ENCODE results near the gene MAML2.
"Not testable (repeated sequence)": the region's sequence is repeated elsewhere in the genome, so short reads cannot be mapped to it uniquely, and the experiment has no call there.

MAML2 gene

DNA sequence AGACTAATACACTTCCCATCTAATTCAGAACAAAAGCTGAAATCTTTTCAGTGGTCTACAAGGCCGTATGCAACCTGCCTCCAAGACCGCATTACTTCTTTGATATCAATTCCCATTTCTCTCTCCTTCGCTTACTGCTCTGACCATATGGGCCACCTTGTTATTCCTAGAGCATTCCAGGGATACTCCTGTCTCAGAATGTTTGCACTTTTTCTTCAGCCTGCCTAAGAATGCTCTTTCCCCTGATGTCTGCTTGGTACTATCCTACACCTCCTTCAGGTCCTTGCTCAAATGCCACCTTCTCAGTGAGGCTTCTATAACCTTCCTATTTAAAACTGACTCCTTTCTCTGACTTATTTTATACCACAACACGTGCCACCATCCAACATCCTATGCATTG lies 71.2 kb downstream of the MAML2 start:
- H3K27me3 ChIP-seq (ENCODE audit: low read depth) = no peaks in the 10 kb centered on the region
- DNase-seq (ENCODE audit: low spot score in 2 of 2) = no peak
- no peaks in the 10 kb centered on the region for H3K9me3 ChIP-seq
- peaks cover 23% of the 10 kb centered on the region for H3K4me1 ChIP-seq
- H3K4me3 ChIP-seq = no peak overlapping the region
- H3K36me3 ChIP-seq (replicated peaks) = no peaks in the 10 kb centered on the region
- in situ Hi-C loops (cut with MboI; ENCODE audit: low sequenced_read_pairs) = no loop called here

DNA sequence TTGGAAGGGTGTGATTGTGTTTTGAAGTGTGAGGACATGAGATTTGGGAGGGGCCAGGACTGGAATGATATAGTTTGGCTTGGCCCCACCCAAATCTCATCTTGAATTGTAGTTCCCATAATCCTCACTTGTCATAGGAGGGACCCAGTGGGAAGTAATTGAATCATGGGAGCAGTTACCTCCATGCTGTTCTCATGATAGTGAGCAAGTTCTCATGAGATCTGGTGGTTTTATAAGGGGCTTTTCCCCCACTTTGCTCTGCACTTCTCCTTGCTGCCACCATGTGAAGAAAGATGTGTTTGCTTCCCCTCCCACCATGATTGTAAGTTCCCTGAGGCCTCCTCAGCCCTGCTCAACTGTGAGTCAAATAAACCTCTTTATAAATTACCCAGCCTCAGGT lies 71.6 kb downstream of the MAML2 start:
- peaks cover 25% of the 10 kb centered on the region for H3K4me1 ChIP-seq
- H3K4me3 ChIP-seq; DNase-seq (ENCODE audit: low spot score in 2 of 2); in situ Hi-C loops (cut with MboI; ENCODE audit: low sequenced_read_pairs); H3K36me3 ChIP-seq (replicated peaks); H3K27me3 ChIP-seq (ENCODE audit: low read depth); H3K9me3 ChIP-seq: not testable (repeated sequence)

DNA sequence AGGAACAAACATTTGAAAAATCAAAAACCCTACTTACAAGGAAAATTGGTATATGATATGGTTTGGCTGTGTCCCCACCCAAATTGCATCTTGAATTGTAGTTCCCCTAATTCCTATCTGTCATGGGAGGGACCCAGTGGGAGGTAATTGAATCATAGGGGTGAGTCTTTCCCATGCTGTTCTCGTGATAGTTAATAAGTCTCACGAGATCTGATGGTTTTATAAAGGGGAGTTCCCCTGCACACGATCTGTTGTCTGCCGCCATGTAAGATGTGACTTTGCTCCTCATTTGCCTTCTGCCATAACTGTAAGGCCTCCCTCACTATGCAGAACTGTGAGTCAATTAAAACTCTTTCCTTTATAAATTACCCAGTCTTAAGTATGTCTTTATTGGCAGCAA lies 74.5 kb downstream of the MAML2 start:
- H3K36me3 ChIP-seq (replicated peaks); in situ Hi-C loops (cut with MboI; ENCODE audit: low sequenced_read_pairs): not testable (repeated sequence)

DNA sequence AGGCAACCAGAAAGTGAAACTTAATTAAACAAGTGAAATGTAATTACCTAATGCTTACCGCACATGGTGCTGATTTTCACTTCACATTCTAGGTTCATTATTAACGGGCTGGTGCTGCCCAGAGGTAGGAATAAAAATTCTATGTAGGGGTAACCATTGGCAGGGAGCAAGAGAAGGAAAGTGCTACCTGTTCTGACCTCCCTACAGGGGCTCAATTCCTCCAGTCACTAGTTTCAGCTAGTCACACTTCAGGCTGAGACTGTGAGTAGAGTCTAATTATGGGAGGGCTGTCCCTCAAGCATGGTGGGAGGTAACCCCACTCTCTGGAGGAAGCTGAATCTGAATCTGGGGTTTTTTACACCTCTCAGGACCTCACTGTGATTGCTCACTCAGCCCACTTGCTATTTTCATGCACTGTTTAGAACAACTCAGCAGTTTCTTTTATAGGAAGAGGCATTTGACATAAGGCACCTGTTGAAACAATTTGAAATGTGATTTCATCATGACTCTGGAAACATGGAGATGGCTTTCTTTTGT lies 75.4 kb downstream of the MAML2 start:
- in situ Hi-C loops (cut with MboI; ENCODE audit: low sequenced_read_pairs) = no loop called here
- Histone ChIP-seq H3K9me3 (no peaks in the 10 kb centered on the region), H3K4me1 (peaks cover 14% of the 10 kb centered on the region), H3K27me3 (ENCODE audit: low read depth) (no peaks in the 10 kb centered on the region), H3K4me3 (no peak overlapping the region), H3K36me3 (replicated peaks) (no peaks in the 10 kb centered on the region)
- no peak for DNase-seq (ENCODE audit: low spot score in 2 of 2)

More for the DNA sequence above, 74.5 kb downstream of the MAML2 start:
- not testable (repeated sequence) for DNase-seq (ENCODE audit: low spot score in 2 of 2); H3K27me3 ChIP-seq (ENCODE audit: low read depth); H3K9me3 ChIP-seq; H3K4me3 ChIP-seq
- peaks cover 23% of the 10 kb centered on the region for H3K4me1 ChIP-seq

DNA sequence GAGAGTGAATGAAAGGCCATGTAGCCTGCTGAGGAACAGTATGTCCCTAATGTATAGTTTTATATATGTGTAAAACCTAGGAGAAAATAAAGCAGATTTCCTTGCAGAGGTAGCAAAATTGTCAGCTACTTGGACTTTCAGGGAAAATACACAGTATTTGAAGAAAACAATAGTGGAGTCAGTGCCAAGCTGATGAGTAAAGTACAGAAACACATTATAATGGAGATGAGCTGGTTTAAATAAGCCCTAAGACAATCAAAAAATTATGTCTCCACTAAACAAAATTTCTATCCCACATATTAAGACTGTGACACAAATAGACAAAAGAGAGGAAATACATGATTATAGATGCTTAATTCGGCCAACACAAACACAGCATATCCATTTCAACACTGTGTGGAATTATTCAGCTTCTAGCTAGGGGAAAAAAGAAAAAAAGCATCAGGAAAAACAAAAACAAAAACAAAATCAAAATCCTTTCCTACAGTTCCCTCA lies 75.9 kb downstream of the MAML2 start:
- no peak for DNase-seq (ENCODE audit: low spot score in 2 of 2)
- Histone ChIP-seq H3K36me3 (replicated peaks) (no peaks in the 10 kb centered on the region), H3K4me3 (no peak overlapping the region), H3K4me1 (peaks cover 9% of the 10 kb centered on the region), H3K9me3 (no peaks in the 10 kb centered on the region), H3K27me3 (ENCODE audit: low read depth) (no peaks in the 10 kb centered on the region)
- in situ Hi-C loops (cut with MboI; ENCODE audit: low sequenced_read_pairs) = no loop called here

DNA sequence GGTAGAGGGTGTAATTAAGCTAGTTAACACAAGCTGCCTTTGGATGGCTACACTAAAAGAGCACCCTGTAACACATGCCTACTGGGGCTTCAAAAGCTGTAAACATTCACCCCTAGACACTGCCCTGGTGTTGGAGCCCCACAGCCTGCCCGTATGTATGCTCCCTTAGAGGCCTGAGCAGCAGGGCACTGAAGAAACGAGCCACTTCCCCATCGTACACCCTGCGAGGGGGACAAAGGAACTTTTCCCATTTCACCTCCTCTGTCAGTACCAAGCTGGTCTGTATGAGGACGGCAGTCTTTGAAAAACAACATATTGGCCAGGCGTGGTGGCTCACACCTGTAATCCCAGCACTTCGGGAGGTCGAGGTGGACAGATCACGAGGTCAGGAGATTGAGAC lies 77.0 kb downstream of the MAML2 start:
- H3K4me1 ChIP-seq = peaks cover 9% of the 10 kb centered on the region

DNA sequence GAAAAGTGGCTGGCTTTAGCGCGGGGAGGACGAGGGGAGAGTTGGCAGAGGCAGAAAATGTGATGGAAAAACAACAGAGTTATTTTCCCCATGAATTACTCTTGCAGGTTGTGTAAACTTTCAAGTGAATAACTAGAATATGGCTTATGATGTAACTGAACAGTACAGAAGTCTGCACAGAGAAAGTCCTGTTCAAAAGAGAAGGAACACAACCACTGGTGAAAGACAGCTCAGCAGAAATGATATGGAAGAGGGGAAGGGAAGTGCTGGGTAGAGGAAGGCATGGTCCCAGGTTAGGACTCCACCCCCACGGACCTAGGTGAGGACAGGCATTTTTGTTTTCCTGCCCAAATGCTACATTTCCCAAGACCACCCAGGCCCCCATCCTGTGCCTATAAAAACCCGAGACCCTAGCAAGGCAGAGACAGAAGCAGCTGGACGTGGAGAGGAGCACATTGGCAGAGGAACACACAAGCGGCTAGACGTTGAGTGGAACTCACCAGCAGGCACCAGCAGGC lies 77.7 kb downstream of the MAML2 start:
- Histone ChIP-seq H3K4me3 (no peak overlapping the region), H3K36me3 (replicated peaks) (no peaks in the 10 kb centered on the region), H3K4me1 (peaks cover 9% of the 10 kb centered on the region), H3K9me3 (no peaks in the 10 kb centered on the region), H3K27me3 (ENCODE audit: low read depth) (no peaks in the 10 kb centered on the region)
- no peak for DNase-seq (ENCODE audit: low spot score in 2 of 2)
- in situ Hi-C loops (cut with MboI; ENCODE audit: low sequenced_read_pairs) = no loop called here

More for the DNA sequence above, 77.0 kb downstream of the MAML2 start:
- H3K27me3 ChIP-seq (ENCODE audit: low read depth) = no peaks in the 10 kb centered on the region
- H3K4me3 ChIP-seq = no peak overlapping the region
- no peak for DNase-seq (ENCODE audit: low spot score in 2 of 2)
- H3K36me3 ChIP-seq (replicated peaks) = no peaks in the 10 kb centered on the region
- no peaks in the 10 kb centered on the region for H3K9me3 ChIP-seq
- in situ Hi-C loops (cut with MboI; ENCODE audit: low sequenced_read_pairs) = no loop called here

DNA sequence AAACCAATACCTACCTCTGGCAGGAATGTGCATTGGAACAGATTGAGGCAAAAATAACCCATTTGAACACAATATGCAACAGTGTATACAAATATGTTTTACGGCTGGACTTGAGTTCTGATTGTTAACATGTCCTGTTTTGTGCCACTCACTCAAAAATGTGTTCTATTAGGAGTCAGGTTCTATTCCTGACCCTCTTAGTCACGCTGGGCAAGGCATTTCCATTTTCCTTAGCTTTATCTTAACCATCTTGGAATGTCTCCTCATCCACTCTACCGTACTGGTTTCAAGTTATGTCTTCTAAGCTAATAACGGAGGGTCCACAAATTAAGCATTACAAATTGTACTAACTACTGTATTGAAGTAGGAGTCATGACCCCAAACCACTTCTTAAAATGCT lies 78.6 kb downstream of the MAML2 start:
- no peaks in the 10 kb centered on the region for H3K36me3 ChIP-seq (replicated peaks)
- no peak overlapping the region for H3K4me3 ChIP-seq
- no peaks in the 10 kb centered on the region for H3K9me3 ChIP-seq
- H3K27me3 ChIP-seq (ENCODE audit: low read depth) = no peaks in the 10 kb centered on the region
- no peak for DNase-seq (ENCODE audit: low spot score in 2 of 2)
- H3K4me1 ChIP-seq = peaks cover 9% of the 10 kb centered on the region
- in situ Hi-C loops (cut with MboI; ENCODE audit: low sequenced_read_pairs) = no loop called here

DNA sequence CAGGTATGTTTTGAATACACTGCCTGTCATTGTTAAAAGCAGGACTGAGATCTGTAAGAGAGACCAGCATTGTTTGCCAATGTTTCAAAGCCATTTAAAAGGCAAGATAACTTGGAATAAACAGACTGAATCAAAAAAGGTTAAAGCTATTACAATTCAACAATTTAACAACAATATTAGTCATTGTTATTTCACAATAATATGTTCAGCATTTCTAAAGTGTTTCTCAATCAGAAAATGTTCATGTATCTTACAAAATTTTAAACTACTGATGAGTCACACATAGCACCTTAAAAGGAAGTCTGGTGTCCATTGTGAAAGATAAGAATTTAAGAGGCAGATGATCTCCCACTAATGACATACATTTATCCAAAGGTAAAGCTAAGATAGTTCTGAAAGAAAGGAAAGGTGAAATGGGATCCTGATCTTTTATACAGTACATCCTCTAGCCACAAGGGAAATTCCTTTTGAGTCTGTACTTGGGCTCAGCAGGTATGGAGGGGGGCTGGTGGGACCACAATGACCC lies 79.7 kb downstream of the MAML2 start:
- H3K27me3 ChIP-seq (ENCODE audit: low read depth) = no peaks in the 10 kb centered on the region
- in situ Hi-C loops (cut with MboI; ENCODE audit: low sequenced_read_pairs) = no loop called here
- H3K9me3 ChIP-seq = no peaks in the 10 kb centered on the region
- H3K4me3 ChIP-seq = no peak overlapping the region
- DNase-seq (ENCODE audit: low spot score in 2 of 2) = no peak
- H3K36me3 ChIP-seq (replicated peaks) = no peaks in the 10 kb centered on the region
- peaks cover 9% of the 10 kb centered on the region for H3K4me1 ChIP-seq

DNA sequence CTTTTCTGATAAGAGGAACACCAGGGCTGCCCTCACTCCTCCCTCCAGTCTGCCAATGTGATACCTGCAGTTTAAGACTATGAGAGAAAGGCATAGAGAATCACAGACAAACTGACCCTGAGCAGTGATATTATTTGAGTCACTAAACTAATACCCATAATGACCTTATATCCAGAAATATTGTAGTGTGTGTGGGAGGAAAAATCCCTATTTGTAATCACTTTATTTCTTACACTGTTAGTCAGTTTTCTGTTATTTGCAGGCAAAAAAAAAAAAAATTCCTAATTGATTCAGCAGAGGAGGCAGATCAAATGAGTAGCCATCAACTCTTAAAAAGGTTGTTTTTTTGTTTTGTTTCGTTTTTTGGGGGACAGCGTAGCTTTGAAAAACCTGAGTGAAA lies 82.5 kb downstream of the MAML2 start:
- no peak overlapping the region for H3K4me3 ChIP-seq
- H3K36me3 ChIP-seq (replicated peaks) = no peaks in the 10 kb centered on the region
- H3K9me3 ChIP-seq = no peaks in the 10 kb centered on the region
- H3K27me3 ChIP-seq (ENCODE audit: low read depth) = no peaks in the 10 kb centered on the region
- in situ Hi-C loops (cut with MboI; ENCODE audit: low sequenced_read_pairs) = no loop called here
- DNase-seq (ENCODE audit: low spot score in 2 of 2) = no peak
- peaks cover 8% of the 10 kb centered on the region for H3K4me1 ChIP-seq

DNA sequence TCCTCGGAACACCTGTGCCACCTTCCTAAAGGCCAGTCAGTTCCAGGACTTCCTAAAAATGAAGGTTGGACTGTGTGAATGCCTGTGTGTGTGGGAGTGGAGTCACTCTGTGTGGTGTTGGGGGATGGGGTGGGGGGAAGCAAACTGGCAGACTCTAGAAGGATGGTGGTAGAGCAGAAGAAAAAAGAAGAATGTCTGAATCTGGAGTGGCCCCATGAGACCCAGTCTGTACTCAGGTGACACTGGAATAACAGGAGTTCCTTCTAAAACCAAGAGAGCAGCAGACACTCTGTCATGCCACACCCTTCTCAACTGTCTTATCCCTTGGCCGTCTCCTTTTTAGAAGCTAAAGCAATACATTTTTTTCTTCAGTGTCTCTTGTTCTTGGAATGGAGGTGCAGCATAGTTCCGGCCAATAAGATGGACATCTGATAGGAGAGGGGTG lies 82.9 kb downstream of the MAML2 start:
- H3K4me1 ChIP-seq = peaks cover 10% of the 10 kb centered on the region
- H3K4me3 ChIP-seq = no peak overlapping the region
- DNase-seq (ENCODE audit: low spot score in 2 of 2) = no peak

DNA sequence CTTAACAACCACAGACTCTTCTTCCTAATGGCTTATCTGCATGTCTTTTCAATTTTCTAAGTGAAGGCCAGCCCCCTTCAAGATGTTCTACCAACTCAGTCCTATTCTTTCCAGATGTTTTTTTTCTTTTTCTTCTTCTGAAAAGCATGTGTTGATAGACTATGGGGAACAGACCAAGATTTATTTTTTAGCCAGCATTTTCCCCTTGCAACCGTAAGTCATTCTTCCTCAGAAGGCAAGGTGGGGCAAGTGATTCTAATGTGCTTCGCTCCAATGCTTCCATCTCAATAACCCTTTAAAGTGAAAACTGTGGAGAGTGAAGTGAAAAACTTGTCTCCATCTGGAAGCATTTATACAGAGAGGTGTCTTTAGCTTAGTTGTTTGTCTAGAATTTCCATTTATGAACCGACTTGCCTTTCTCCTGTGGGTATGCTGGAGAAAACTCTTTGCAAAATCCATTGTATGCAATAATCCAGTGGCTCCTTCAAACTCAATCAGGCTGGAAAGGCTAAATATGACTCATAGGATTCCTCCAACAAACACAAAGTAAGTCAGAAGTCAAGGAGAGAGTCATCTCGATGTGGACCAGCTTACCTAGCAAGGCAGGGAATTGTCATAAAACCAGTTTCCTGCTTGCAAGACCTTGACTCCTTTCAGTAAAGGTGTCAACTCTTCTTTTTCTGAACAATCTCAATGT lies 83.7 kb downstream of the MAML2 start:
- H3K4me3 ChIP-seq = no peak overlapping the region
- DNase-seq (ENCODE audit: low spot score in 2 of 2) = no peak

More for the DNA sequence above, 82.9 kb downstream of the MAML2 start:
- in situ Hi-C loops (cut with MboI; ENCODE audit: low sequenced_read_pairs) = no loop called here
- no peaks in the 10 kb centered on the region for H3K9me3 ChIP-seq
- H3K27me3 ChIP-seq (ENCODE audit: low read depth) = no peaks in the 10 kb centered on the region
- no peaks in the 10 kb centered on the region for H3K36me3 ChIP-seq (replicated peaks)

DNA sequence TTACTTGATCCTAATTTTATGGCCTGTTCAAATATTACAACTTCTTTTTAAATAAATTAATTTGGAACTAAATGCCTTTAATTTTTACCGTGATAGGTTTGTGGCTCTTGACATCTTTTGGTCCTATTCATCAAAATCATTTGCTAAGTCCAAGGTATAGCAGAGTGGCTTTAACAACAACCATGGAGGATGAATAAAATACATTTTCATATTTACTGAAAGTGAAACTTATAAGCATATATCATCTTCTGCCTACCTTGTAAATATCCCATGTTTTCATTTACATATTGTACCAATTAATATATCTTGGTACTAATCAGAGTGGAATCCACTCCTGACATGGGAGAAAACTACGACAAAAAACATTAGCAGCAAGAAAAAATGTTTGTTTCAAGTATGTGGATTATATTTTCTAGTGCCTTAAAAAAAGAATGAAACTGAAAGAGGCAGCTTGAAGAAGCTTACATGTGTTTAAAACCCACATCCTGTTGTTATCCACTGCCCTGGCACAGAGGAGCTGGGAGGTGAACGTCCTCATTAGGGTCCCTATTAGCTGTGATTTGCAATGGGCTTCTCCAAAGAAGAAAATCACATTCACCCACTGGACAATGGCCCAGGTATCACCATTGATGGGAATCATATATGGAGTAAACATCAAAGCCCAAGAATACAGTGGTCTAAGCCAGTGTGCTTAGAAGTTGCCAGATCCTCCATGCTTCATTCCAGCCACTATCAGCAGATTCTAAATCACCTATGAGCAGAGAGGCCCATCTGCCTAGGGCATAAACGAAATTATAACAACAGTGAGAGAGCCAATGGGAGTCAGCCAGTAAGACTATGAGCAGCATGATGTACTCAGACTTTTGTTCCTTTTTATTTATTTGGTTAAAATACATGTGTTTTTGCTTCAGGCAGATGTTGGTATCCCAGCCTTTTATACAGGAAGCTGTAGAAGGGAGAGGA lies 84.7 kb downstream of the MAML2 start:
- Histone ChIP-seq H3K4me3 (no peak overlapping the region), H3K4me1 (peaks cover 21% of the 10 kb centered on the region), H3K9me3 (no peaks in the 10 kb centered on the region), H3K27me3 (ENCODE audit: low read depth) (no peaks in the 10 kb centered on the region), H3K36me3 (replicated peaks) (no peaks in the 10 kb centered on the region)
- in situ Hi-C loops (cut with MboI; ENCODE audit: low sequenced_read_pairs) = no loop called here
- DNase-seq (ENCODE audit: low spot score in 2 of 2) = no peak

More for the DNA sequence above, 83.7 kb downstream of the MAML2 start:
- Histone ChIP-seq H3K27me3 (ENCODE audit: low read depth) (no peaks in the 10 kb centered on the region), H3K36me3 (replicated peaks) (no peaks in the 10 kb centered on the region), H3K9me3 (no peaks in the 10 kb centered on the region), H3K4me1 (peaks cover 15% of the 10 kb centered on the region)
- in situ Hi-C loops (cut with MboI; ENCODE audit: low sequenced_read_pairs) = no loop called here
